A549 (cell line): Measurements from ENCODE around the gene ARL15.

Experiments used
- CEBPB ChIP-seq, 2 experiments: fragments of >200 bp in 1 of 2; sonication (Bioruptor Twin) in 1 of 2; formaldehyde crosslinking in 1 of 2; IDR thresholded peaks; 2 replicates each; pipeline ENCODE4 v1.6.1; 2012 to 2016
- CHD2 ChIP-seq: fragments of 150-350 bp; IDR thresholded peaks from 2 replicates; pipeline ENCODE4 v1.6.1; 2014; ENCODE audit warnings: low read length; ENCODE audit not compliant: partially characterized antibody
- GATA3 ChIP-seq: IDR thresholded peaks from 2 replicates; pipeline ENCODE4 v1.6.1; 2012; ENCODE audit warnings: borderline replicate concordance
- MYC ChIP-seq: IDR thresholded peaks from 2 replicates; pipeline ENCODE4 v1.6.1; 2012; ENCODE audit warnings: mild to moderate bottlenecking, inconsistent platforms, low read length, improper control_type of control experiment, borderline replicate concordance
- PHF8 ChIP-seq: fragments of 200-600 bp; sonication (generic); IDR thresholded peaks from 2 replicates; pipeline ENCODE4 v1.6.1; 2016; ENCODE audit warnings: low read depth, mild to moderate bottlenecking, antibody characterized with exemption, moderate library complexity, borderline replicate concordance
- POLR2A ChIP-seq: IDR thresholded peaks from 2 replicates; pipeline ENCODE4 v1.6.1; 2012; ENCODE audit warnings: mild to moderate bottlenecking, low read length
- POLR2AphosphoS2 ChIP-seq: conservative IDR thresholded peaks from 2 replicates; pipeline ENCODE4 v1.6.1; 2012; ENCODE audit warnings: low read length, improper control_type of control experiment, inconsistent platforms
- RCOR1 ChIP-seq: fragments of 150-350 bp; IDR thresholded peaks from 2 replicates; pipeline ENCODE4 v1.6.1; 2014; ENCODE audit warnings: antibody characterized with exemption, low read length, low read depth
- RFX5 ChIP-seq: fragments of 450-650 bp; IDR thresholded peaks from 2 replicates; pipeline ENCODE4 v1.7.1; 2014; ENCODE audit warnings: antibody characterized with exemption, mild to moderate bottlenecking, moderate library complexity
- TF ChIP-seq, protein P1 (sequence below): fragments of >200 bp; sonication (Bioruptor Twin); formaldehyde crosslinking; IDR thresholded peaks from 3 replicates; pipeline ENCODE4 v1.6.1; 2016
- TF ChIP-seq, protein P2 (sequence below): fragments of >200 bp; sonication (Bioruptor Twin); formaldehyde crosslinking; IDR thresholded peaks from 3 replicates; pipeline ENCODE4 v1.5.1; 2016
- TF ChIP-seq, protein P3 (sequence below): fragments of 250-450 bp; sonication (Bioruptor Pico); IDR thresholded peaks from 2 replicates; pipeline ENCODE4 v1.5.0; 2021; ENCODE audit warnings: mild to moderate bottlenecking, moderate library complexity, borderline replicate concordance
- TF ChIP-seq, protein P4 (sequence below): fragments of 450-650 bp; IDR thresholded peaks from 2 replicates; pipeline ENCODE4 v1.6.1; 2014; ENCODE audit warnings: antibody characterized with exemption

DNA sequence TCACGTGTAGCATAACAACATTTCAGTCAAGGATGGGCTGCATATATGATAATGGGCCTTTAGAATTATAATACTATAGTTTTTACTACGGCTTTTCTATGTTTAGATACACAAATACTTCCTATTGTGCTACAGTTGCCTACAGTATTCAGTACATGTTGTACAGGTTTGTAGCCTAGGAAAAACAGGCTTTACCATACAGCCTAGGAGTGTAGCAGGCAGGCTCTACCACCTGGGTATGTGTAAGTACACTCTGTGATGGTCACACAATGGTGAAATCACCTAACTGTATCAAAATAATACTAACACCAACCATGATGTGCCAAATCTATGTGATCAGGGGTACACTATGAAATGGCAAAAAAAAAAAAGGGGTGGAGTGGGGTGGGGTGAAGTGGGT lies 372.9 kb downstream of the ARL15 start:
- TF ChIP-seq, protein P1, sequence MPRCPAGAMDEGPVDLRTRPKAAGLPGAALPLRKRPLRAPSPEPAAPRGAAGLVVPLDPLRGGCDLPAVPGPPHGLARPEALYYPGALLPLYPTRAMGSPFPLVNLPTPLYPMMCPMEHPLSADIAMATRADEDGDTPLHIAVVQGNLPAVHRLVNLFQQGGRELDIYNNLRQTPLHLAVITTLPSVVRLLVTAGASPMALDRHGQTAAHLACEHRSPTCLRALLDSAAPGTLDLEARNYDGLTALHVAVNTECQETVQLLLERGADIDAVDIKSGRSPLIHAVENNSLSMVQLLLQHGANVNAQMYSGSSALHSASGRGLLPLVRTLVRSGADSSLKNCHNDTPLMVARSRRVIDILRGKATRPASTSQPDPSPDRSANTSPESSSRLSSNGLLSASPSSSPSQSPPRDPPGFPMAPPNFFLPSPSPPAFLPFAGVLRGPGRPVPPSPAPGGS, result no peak
- TF ChIP-seq, protein P2, sequence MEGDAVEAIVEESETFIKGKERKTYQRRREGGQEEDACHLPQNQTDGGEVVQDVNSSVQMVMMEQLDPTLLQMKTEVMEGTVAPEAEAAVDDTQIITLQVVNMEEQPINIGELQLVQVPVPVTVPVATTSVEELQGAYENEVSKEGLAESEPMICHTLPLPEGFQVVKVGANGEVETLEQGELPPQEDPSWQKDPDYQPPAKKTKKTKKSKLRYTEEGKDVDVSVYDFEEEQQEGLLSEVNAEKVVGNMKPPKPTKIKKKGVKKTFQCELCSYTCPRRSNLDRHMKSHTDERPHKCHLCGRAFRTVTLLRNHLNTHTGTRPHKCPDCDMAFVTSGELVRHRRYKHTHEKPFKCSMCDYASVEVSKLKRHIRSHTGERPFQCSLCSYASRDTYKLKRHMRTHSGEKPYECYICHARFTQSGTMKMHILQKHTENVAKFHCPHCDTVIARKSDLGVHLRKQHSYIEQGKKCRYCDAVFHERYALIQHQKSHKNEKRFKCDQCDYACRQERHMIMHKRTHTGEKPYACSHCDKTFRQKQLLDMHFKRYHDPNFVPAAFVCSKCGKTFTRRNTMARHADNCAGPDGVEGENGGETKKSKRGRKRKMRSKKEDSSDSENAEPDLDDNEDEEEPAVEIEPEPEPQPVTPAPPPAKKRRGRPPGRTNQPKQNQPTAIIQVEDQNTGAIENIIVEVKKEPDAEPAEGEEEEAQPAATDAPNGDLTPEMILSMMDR, result no peak
- TF ChIP-seq POLR2AphosphoS2 (no peak), POLR2A (no peak), MYC (no peak), RFX5 (no peak), CHD2 (no peak), RCOR1 (no peak), CEBPB (IDR thresholded peaks at IDR 0.05) (no peak), PHF8 (no peak), GATA3 (no peak)
- TF ChIP-seq, protein P3, sequence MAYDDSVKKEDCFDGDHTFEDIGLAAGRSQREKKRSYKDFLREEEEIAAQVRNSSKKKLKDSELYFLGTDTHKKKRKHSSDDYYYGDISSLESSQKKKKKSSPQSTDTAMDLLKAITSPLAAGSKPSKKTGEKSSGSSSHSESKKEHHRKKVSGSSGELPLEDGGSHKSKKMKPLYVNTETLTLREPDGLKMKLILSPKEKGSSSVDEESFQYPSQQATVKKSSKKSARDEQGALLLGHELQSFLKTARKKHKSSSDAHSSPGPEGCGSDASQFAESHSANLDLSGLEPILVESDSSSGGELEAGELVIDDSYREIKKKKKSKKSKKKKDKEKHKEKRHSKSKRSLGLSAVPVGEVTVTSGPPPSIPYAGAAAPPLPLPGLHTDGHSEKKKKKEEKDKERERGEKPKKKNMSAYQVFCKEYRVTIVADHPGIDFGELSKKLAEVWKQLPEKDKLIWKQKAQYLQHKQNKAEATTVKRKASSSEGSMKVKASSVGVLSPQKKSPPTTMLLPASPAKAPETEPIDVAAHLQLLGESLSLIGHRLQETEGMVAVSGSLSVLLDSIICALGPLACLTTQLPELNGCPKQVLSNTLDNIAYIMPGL (CRISPR knock-in tag), result no peak
- TF ChIP-seq, protein P4, sequence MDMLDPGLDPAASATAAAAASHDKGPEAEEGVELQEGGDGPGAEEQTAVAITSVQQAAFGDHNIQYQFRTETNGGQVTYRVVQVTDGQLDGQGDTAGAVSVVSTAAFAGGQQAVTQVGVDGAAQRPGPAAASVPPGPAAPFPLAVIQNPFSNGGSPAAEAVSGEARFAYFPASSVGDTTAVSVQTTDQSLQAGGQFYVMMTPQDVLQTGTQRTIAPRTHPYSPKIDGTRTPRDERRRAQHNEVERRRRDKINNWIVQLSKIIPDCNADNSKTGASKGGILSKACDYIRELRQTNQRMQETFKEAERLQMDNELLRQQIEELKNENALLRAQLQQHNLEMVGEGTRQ, result no peak
